Pancreas (tissue), 10 donors: ENCODE data around the gene ADCY4. TPM values are rescaled to one million over a fixed set of nuclear protein-coding genes. Genes with fewer than 3 reads are reported as not detected.
A peak's percentile ranks its signal among the peaks of the same experiment; 100 is the strongest.

Experiments
- ATAC-seq, 4 donors: fragments of 200-7000 bp; cut with Tn5 transposase; one replicate each; pipeline versions ENCODE4 v1.8.0 to v1.9.1; 2020; ENCODE audit warnings: mild to moderate bottlenecking in 4 of 4, moderate library complexity in 4 of 4
- DNase-seq, 6 donors: peaks; one replicate each; pipeline ENCODE4 v3.0.0-alpha.2; 2020
- FAIRE-seq: peaks from 2 replicates; lab custom pipeline; 2012; peaks lifted over from hg19 to GRCh38; lab: Jason Lieb, UNC
- H3K27ac ChIP-seq, 4 donors: fragments of 200-600 bp; sonication (generic); 1 replicate in 3 of 4; 2 replicates in 1 of 4; pipeline versions ENCODE4 v1.5.0 to v1.8.0; 2020
- H3K27me3 ChIP-seq, 4 donors: fragments of 200-600 bp; one replicate each; pipeline ENCODE4 v1.8.0; 2021
- H3K36me3 ChIP-seq, 3 donors: fragments of 200-600 bp; sonication (generic) in 1 of 3; one replicate each; pipeline versions ENCODE4 v1.5.0 to v1.8.0; 2020 to 2021
- H3K4me1 ChIP-seq, 3 donors: fragments of 200-600 bp; one replicate each; pipeline ENCODE4 v1.8.0; 2021
- H3K4me3 ChIP-seq, 4 donors: fragments of 200-600 bp; sonication (generic) in 2 of 4; one replicate each; pipeline versions ENCODE4 v1.5.0 to v1.8.0; 2020 to 2021
- H3K9me3 ChIP-seq, 4 donors: fragments of 200-600 bp; one replicate each; pipeline ENCODE4 v1.8.0; 2021
- CTCF ChIP-seq, 4 donors: fragments of 200-600 bp; sonication (generic) in 3 of 4; IDR thresholded peaks; one replicate each; pipeline versions ENCODE4 v1.5.0 to v1.8.0; 2021; ENCODE audit warnings: antibody characterized with exemption in 4 of 4
- WGBS, 2 donors: extraction: QIAGEN DNeasy Blood & Tissue Kit; methylation state at CpG; one replicate each; pipeline ENCODE4 v1.1.7; 2013; 5-methylcytosine and 5-hydroxymethylcytosine counted together
- intact Hi-C, 3 donors: fragments of 100-400 bp; cut with DNase I; formaldehyde crosslinking; loops; one replicate each; pipeline versions ENCODE4 v1.11.1 to v1.14.2; 2022
- polyA plus RNA-seq, 2 donors: library from polyadenylated mRNA; stranded (reverse); fragments of 200-250 nt; gene quantifications; one replicate each; pipeline ENCODE4 v1.2.3, GENCODE V29; 2013
- total RNA-seq, 6 donors: library from RNA; stranded (reverse); fragmentation: NEBNext Ultra II Directional in 4 of 6; extraction: Animal tissue kit (Norgen Biotek cat#: 25700) in 4 of 6; gene quantifications; one replicate each; pipeline versions ENCODE4 v1.2.1 to v1.2.4, GENCODE V29; 2021 to 2023
- donor health status: healthy with polysubstance abuse.
- donor health status: DM: no; HTN: no; CAD: no; lungs with moderate emphysema.
- donor health status: DM: no; HTN: no; CAD: no.
- donor health status: control.
- donor health status: control.
- donor health status: Bipolar disorder and iron deficiency.
- donor health status: DM: yes; HTN: yes; CAD: no.
- donor health status: DM: no; HTN: no; CAD: no.
- donor health status: DM: no; HTN: no; CAD: no.
- donor health status: DM: yes; HTN: yes; CAD: no.

ADCY4 gene
- total and polyA plus RNA-seq, 8 donors = 3.2 to 59.3 (median 5.3) TPM

- Histone ChIP-seq H3K9me3 (no peaks in the 10 kb centered on the region), H3K27me3 (no peaks in the 10 kb centered on the region), H3K4me3 (no peak overlapping the region), H3K36me3 (peaks cover 0 to 34% (median 8%) of the 10 kb centered on the region in 3 donors), H3K27ac (no peak overlapping the region), H3K4me1 (peaks cover 0 to under 1% (median 0%) of the 10 kb centered on the region in 3 donors)
- TF ChIP-seq CTCF (IDR thresholded peaks at IDR 0.05) = no peak
- intact Hi-C loops = no loop called here
- no peak for FAIRE-seq
- WGBS, 2 donors = 86 to 94% methylated on average over 3 of the region's 3 CpGs
- no peak for ATAC-seq
- DNase-seq = no peak
Measured at GRCh38 chr14:24291446-24292117, 43.3 kb downstream of the ADCY4 start.

GRCh38 chr14:24290746-24291145 is 44.1 kb downstream of the ADCY4 start:
- Histone ChIP-seq H3K4me3 (no peak overlapping the region), H3K27me3 (no peaks in the 10 kb centered on the region), H3K36me3 (peaks cover 0 to 30% (median 4%) of the 10 kb centered on the region in 3 donors), H3K4me1 (no peaks in the 10 kb centered on the region), H3K27ac (no peak overlapping the region), H3K9me3 (no peaks in the 10 kb centered on the region)
- TF ChIP-seq CTCF (IDR thresholded peaks at IDR 0.05) = no peak
- ATAC-seq (no peak), FAIRE-seq (no peak), DNase-seq (peak in 1 of 6 donors; percentile 14)
- intact Hi-C loops = no loop called here
- WGBS, 2 donors = 80 to 81% methylated on average over 9 of the region's 9 CpGs

- FAIRE-seq = no peak
- ATAC-seq = no peak
- no peak overlapping the region for H3K27ac ChIP-seq
- H3K9me3 ChIP-seq = no peaks in the 10 kb centered on the region
- TF ChIP-seq CTCF (IDR thresholded peaks at IDR 0.05) = no peak
- no peaks in the 10 kb centered on the region for H3K4me1 ChIP-seq
- intact Hi-C loops = no loop called here
- 77 to 81% methylated on average over 6 of the region's 6 CpGs for WGBS, 2 donors
- no peak for DNase-seq
- H3K4me3 ChIP-seq = no peak overlapping the region
- H3K27me3 ChIP-seq = no peaks in the 10 kb centered on the region
- H3K36me3 ChIP-seq = peaks cover 0 to 23% (median 0%) of the 10 kb centered on the region in 3 donors
Measured at GRCh38 chr14:24289649-24290280, 45.1 kb downstream of the ADCY4 start.

GRCh38 chr14:24286996-24287395 is 47.9 kb downstream of the ADCY4 start:
- Histone ChIP-seq H3K27ac (no peak overlapping the region), H3K36me3 (peaks cover 0 to 12% (median 0%) of the 10 kb centered on the region in 3 donors), H3K4me1 (no peaks in the 10 kb centered on the region), H3K4me3 (no peak overlapping the region), H3K9me3 (no peaks in the 10 kb centered on the region), H3K27me3 (no peaks in the 10 kb centered on the region)
- DNase-seq = peak in 1 of 6 donors; percentile 32
- intact Hi-C loops = no loop called here
- 90 to 93% methylated on average over 5 of the region's 5 CpGs for WGBS, 2 donors
- no peak for ATAC-seq
- TF ChIP-seq CTCF (IDR thresholded peaks at IDR 0.05) = no peak
- FAIRE-seq = no peak

- H3K4me3 ChIP-seq = no peak overlapping the region
- WGBS, 2 donors = 70 to 76% methylated on average over 4 of the region's 4 CpGs
- no peaks in the 10 kb centered on the region for H3K9me3 ChIP-seq
- ATAC-seq (no peak), DNase-seq (peak in 1 of 6 donors; percentile 9), FAIRE-seq (no peak)
- TF ChIP-seq CTCF (IDR thresholded peaks at IDR 0.05) = no peak
- no peaks in the 10 kb centered on the region for H3K27me3 ChIP-seq
- intact Hi-C loops = no loop called here
- peaks cover 0 to 10% (median 0%) of the 10 kb centered on the region in 3 donors for H3K36me3 ChIP-seq
- H3K4me1 ChIP-seq = no peaks in the 10 kb centered on the region
- H3K27ac ChIP-seq = no peak overlapping the region
Measured at GRCh38 chr14:24285351-24285750, 49.5 kb downstream of the ADCY4 start.
